Fibroblast of lung (primary cell): ENCODE measurements around the gene EYA2.

ENCODE experiments used
- CTCF ChIP-seq, 2 donors: IDR thresholded peaks in 1 of 2; conservative IDR thresholded peaks in 1 of 2; 1 replicate in 1 of 2; 2 replicates in 1 of 2; pipeline ENCODE4 v1.5.1; 2011 to 2012; ENCODE audit warnings: low read length in 2 of 2, control low read depth in 1 of 2, inconsistent platforms in 1 of 2, low read depth in 1 of 2, mild to moderate bottlenecking in 1 of 2
- EZH2 ChIP-seq: IDR thresholded peaks from 2 replicates; pipeline ENCODE4 v1.5.1; 2012; ENCODE audit warnings: low read length, control low read depth, mild to moderate bottlenecking; ENCODE audit errors: missing control alignments

GRCh38 chr20:46850896-46851295, 43.7 kb upstream of the EYA2 start:
- TF ChIP-seq CTCF (conservative IDR thresholded peaks at IDR 0.05 in 1 of 2, IDR thresholded peaks at IDR 0.05 in 1 of 2; ENCODE audit: low read depth in 1 of 2, low read length in 2 of 2) (no peak), EZH2 (no peak)
